GM21423 (cell line): ENCODE data around the gene LPCAT1.
"Not testable (repeated sequence)": the region's sequence is repeated elsewhere in the genome, so short reads cannot be mapped to it uniquely, and the experiment has no call there.

Source experiments
- ATAC-seq: cut with Tn5 transposase; IDR thresholded peaks from one replicate; pipeline ENCODE4 v1.9.1; 2021; ENCODE audit warnings: mild to moderate bottlenecking, moderate library complexity; ENCODE audit not compliant: unreplicated experiment

The LPCAT1 gene

DNA sequence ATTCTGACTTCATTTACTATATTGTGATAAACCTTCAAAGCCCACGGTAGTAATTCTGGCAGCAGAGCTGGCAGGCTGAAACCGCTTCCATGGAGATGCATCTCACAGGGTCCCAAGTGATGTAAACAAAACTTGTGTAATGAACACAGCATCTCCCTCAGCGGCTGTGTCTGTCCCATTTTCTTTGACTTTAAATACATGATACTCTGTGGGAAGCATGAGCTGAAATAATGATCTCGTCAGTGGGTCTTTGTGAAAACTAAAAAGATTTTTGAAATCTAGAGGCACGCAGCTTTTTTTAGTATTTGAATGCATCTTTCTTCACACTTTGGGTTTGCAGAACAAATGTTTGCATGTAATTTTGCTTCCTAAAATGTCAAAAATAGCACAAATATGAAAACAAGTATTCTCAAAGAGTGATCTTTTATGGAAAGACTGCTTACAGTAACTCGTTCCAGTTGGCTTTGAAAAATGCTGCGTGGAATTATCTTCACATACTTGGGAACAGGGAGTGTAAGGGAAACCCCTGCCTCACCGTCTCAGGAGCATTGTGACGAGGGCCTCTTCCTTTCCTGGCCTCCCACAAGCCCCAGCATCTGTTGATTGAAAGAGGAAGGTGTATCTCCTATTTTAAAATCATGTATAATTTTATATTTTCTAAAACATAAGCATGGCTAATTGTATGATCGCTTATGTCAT lies 18.1 kb upstream of the LPCAT1 start:
- no peak for ATAC-seq

GRCh38 chr5:1540831-1541701 lies 17.3 kb upstream of the LPCAT1 start:
- ATAC-seq: no peak

DNA sequence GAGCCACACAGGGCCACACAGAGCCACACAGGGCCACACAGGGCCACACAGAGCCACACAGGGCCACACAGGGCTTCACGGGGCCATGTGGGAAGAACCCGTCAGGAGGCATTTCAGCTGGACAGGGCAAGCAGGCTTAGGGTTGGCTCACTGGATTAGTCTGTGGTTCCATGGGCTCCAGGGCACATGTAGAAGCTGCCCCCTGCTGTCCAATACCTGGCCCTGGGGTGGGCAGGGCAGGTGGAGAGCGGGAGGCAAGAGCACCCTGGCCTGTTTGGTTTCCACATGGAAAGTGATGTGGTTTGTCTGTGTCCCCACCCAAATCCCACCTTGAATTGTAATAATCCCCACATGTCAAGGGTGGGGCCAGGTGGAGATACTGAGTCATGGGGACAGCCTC lies 16.4 kb upstream of the LPCAT1 start:
- no peak for ATAC-seq

- not testable (repeated sequence) for ATAC-seq
Observed at GRCh38 chr5:1539393-1540161, 15.8 kb upstream of the LPCAT1 start.

DNA sequence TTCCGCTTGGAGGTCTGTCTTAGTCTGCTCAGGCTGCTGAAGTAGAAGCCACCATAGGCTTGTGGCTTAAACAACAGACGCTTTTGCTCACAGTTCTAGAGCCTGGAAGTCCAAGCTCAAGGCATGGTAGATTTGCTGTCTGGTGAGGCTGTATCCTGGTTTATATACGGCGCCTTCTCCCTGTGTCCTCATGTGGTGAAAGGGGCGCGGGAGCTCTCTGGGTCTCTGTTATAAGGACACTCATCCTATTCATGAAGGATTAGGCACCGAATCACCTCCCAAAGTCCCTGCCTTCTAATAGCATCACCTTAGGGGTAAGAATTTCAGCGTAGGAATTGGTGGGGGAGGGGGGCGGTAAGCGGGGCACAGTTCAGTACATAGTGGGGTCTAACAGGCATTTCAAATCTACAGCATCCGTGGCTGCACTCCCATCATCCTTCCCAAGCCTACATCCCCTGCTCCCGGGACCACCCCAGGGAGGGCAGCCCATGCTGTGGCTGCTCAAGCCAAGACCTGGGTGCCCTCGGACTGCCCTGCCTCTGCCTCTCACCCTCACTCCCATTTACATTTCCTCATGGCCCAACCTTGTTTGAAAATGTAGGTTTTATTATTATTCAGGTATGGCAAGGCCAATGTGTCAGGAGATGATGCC lies 15.1 kb upstream of the LPCAT1 start:
- ATAC-seq: no peak

GRCh38 chr5:1538276-1538675 lies 14.5 kb upstream of the LPCAT1 start:
- ATAC-seq: no peak

GRCh38 chr5:1537603-1538154 lies 13.9 kb upstream of the LPCAT1 start:
- ATAC-seq: no peak

GRCh38 chr5:1536871-1537602 lies 13.3 kb upstream of the LPCAT1 start:
- peak; percentile 6 for ATAC-seq

GRCh38 chr5:1536322-1536845 lies 12.6 kb upstream of the LPCAT1 start:
- peak; percentile 92 for ATAC-seq

DNA sequence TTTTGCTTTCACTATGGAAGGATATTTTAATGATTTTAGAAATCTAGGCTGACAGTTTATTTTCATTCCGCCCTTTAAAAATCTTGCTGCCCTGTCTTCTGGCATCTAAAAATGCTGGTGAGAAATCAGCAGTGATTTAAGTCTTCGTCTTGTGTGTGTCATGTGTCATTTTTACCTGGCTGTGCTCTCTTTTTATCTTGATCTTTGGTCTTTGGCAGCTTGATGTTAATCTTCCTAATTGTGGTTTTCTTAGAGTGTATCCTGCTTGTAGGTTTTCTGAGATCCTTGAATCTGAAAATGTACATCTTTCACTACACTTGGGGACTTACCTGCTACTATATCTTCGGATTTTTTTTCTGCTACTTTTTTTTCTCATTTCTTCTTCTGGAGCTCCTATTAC lies 11.9 kb upstream of the LPCAT1 start:
- no peak for ATAC-seq

GRCh38 chr5:1532384-1532783 lies 8.6 kb upstream of the LPCAT1 start:
- no peak for ATAC-seq

- no peak for ATAC-seq
Observed at GRCh38 chr5:1529498-1529897, 5.7 kb upstream of the LPCAT1 start.

DNA sequence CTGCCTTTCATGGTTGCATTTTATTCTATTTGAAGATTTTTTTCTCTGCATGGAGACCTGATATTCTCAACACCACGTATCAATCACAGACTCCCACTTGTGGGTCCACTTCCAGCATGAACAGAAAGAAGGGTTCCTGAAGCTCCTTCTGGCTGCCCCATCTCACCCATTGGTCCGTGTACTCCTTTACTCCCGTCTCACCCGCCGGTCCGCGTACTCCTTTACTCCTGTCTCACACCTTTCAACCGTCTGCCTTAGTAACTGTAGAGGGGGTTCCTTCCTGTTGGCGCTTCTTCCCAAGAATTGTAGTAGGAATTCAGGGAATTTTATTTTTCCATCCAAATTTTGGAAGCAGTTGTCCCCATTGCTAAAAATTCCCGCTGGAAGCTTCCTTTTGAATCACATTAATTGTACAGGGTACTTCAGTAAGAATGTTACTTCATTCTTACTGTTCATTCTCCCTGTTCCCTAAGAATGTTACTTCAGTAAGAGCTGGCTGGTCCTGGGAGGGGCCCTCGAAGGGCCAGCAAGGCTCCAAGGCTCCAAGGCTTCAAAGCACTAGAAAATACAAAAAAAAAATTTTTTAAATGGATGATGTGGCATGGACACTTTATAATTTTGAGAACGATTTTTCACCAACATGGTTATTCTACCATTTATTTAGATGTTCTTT lies 3.9 kb upstream of the LPCAT1 start:
- ATAC-seq: no peak

DNA sequence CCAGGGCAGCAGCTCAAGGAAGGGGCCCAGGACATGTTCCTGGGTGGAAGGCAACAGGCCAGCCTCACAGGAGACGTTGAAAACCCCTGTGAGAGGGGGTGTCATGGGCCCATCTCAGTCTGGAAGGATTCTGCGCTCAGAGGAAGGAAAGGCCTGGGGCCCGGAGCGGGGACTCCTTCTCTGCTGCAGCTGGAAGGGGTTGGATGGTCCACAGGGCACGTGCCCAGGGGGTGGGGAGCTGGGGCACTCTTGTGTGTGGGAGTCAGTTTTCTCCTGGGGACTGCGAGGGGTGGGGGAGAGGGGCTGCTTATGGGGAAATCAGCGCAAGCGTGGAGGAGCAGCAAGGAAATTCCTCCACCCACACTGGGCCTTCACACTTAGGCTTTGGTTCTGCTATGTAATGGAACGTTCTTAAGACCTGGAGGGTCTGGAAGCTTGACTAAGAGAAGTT lies 2.9 kb upstream of the LPCAT1 start:
- ATAC-seq: no peak

DNA sequence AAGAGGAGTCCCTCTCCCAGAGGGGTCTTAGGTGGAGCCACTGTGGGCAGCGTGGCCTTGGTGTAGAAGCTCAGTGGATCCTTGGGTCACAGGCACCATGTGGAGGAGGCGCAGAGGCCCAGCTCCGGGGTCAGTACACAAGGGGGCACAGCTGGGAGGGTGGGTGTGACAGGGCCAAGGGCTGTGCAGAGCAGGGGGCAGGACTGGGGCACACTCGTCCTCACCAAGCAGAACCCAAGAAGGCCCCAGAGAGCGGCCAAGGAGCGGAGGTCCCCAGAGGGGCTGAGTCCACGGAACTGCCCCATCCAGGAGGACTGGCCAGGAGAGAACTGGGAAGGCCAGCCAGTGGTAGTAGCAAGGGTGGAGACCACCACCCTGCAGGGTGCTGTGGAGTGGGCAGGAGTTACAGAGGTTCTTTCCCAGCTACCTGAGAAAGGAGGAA lies 2.5 kb upstream of the LPCAT1 start:
- no peak for ATAC-seq

DNA sequence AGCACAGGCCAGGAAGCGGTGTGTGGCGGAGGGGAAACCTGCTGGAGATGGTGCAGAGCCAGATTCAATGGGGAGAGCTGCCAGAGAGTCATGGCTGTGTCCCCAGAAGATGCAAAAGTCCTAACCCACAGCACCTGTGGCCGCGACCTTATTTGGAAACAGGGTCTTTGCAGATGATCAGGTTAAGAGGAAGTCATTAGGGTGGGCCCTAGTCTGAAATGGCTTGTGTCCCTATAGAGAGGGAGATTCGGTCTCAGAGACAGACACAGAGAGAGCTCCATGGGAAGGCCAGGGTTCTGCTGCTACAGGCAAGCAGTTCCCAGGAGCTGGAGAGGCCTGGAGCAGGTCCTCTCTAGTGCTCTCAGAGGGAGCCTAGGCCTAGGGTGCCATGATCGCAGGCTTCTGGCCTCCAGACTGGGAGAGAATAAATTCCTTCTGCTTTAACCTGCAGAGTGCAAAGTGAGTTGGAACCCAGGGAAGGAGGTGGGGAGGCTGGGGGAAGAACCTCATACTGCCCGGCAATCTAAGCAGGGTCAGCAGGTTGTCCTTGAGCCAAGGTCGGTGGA lies 1.9 kb upstream of the LPCAT1 start:
- no peak for ATAC-seq

DNA sequence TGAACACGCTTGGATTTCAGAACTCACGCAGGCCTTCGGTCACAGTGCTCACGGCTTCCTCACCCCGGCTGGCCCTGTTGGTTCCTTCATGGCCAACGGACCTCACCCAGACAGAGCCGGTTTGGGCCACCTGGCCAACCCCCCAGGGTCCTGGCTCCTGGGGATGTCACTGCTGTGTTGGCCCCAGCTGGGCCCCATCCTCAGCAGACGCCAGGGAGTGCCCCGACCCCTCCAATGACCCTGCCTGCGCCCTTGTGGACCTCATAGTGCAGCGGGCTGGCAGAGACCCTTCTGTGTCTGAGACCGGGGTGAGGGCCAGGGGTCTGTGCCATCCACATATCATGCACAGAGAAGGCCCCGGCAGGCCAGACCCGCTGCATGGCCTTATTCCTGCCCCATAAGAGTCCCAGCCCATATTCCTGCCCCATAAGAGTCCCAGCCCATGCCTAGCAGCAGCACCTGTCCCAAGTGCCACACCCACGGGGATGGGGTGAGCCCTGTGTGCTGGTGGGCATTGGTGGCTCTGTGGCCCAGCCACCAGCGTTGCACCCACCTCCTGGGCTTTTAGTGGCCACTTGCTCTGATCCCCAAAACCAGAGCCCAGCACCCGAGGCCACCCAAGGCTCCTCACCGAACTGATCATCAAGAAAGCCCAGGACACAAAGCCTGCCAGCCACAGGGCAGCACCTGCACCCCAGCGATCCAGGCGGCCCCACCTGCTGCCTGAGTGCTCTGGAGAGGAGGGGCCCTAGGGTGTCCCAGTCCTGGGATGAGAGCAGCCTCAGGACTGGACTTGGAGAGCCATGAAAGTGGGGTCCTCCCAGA lies 1.3 kb upstream of the LPCAT1 start:
- no peak for ATAC-seq

DNA sequence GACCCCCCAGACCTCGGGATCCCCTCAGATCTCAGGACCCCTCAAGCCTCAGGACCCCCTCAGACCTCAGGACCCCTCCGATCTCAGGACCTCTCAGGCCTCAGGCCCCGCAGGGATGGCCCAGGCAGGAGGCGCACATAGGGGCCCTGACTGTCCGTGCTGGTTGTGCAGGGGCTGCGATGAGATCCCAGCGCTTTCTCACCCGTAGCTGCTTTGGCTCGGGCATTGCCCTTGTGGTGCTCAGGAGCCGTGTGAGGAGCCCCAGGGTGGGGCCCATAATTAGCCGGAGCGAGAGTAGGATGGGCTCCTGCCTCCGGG lies 680 bp upstream of the LPCAT1 start:
- ATAC-seq: no peak
